Measurements from ENCODE around the gene B3GNT7. TPM values are rescaled to one million over a fixed set of nuclear protein-coding genes. Genes with fewer than 3 reads are reported as not detected.

B3GNT7 gene
- total RNA-seq, 1 experiment from 2014 or later = 11.0 TPM

DNA sequence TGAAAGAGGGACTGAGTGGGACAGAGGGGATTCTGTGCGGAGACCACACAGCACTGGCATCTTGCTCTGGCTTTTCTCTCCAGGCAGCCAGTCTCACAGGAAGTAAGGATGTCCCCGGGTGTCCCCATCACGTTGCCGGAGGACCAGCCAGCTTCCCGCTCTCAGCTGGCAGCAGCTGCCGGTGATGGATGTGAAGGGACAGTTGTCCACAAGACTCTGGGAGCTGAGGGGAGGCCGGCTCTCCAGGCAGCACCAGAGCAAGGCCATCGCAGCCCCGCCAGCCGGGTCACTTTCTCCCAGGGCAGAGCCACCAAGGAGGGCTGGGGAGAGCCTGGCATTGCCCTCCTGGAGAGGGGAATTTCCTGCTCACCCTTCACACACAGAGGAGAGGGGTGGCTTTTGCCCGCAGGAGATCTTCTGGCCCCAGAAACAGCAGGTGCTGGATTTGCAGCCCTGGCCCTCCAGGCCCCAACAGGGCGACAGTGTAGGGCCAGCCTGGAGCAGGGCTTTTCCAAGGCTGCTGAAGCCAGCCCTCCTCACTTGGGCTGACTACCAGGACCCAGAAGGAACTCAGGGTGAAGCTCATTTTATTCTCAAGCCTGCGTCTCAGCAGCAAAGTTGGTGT, 24.0 kb upstream of the B3GNT7 start:
- no peak overlapping the region for H3K4me2 ChIP-seq (ENCODE audit: low read length)
- CTCF ChIA-PET = no interaction called here
- intact Hi-C loops (cut with micrococcal nuclease) = no loop called here

DNA sequence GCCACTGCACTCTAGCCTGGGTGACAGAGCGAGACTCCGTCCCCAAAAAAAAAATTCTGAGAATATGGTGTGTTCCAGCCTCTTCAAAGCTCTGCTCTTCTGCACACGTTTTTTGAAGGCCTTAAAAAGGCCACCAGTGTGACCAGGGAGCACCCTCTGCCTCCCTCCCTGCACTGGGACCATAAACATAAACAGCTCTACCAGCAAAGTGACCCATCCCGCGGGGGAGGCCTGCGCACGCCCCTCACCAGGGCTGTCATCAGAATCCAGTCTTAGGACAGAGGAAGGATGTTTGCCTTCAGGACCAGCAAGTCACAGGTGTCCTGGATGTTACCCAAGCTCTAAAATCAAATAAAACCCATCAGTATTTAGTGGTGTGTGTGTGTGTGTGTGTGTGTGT, 23.2 kb upstream of the B3GNT7 start:
- Histone ChIP-seq H4K20me1 (ENCODE audit: low read length) (no peaks in the 10 kb centered on the region), H3K27ac (ENCODE audit: low read length) (no peak overlapping the region), H3K79me2 (ENCODE audit: low read length) (0 out of 2 replicates have a peak, but pooled peaks cover 3% of the 10 kb centered on the region), H3K9me2 (replicated peaks; ENCODE audit: low read length) (no peaks in the 10 kb centered on the region), H3K4me3 (ENCODE audit: low read length) (no peak overlapping the region), H3K4me2 (ENCODE audit: low read length) (no peak overlapping the region), H3F3A (ENCODE audit: low read length, unreplicated experiment) (no peaks in the 10 kb centered on the region), H3K9ac (ENCODE audit: low read length) (no peak overlapping the region), H2AFZ (ENCODE audit: low read length) (no peak overlapping the region), H3K36me3 (ENCODE audit: low read depth, low read length) (no peaks in the 10 kb centered on the region), H3K4me1 (ENCODE audit: insufficient read depth, low read length) (peaks cover 13% of the 10 kb centered on the region; the same call in 1 of the 2 replicates), H3K9me3 (ENCODE audit: low read length) (no peaks in the 10 kb centered on the region), H3K27me3 (ENCODE audit: low read length) (no peaks in the 10 kb centered on the region)
- no TSS peak for BruUV-seq (replicated peaks)
- ChIA-PET POLR2A (ENCODE audit: unreplicated experiment) (no interaction called here), CTCF (no interaction called here)
- TF ChIP-seq EZH2phosphoT487 (IDR thresholded peaks at IDR 0.05; ENCODE audit: borderline replicate concordance, low read length) (no peak), EZH2 (IDR thresholded peaks at IDR 0.05; ENCODE audit: low read length, unreplicated experiment) (no peak)
- TF ChIP-seq, protein P1, sequence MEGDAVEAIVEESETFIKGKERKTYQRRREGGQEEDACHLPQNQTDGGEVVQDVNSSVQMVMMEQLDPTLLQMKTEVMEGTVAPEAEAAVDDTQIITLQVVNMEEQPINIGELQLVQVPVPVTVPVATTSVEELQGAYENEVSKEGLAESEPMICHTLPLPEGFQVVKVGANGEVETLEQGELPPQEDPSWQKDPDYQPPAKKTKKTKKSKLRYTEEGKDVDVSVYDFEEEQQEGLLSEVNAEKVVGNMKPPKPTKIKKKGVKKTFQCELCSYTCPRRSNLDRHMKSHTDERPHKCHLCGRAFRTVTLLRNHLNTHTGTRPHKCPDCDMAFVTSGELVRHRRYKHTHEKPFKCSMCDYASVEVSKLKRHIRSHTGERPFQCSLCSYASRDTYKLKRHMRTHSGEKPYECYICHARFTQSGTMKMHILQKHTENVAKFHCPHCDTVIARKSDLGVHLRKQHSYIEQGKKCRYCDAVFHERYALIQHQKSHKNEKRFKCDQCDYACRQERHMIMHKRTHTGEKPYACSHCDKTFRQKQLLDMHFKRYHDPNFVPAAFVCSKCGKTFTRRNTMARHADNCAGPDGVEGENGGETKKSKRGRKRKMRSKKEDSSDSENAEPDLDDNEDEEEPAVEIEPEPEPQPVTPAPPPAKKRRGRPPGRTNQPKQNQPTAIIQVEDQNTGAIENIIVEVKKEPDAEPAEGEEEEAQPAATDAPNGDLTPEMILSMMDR (conservative IDR thresholded peaks at IDR 0.05; ENCODE audit: low read depth, low read length) = no peak
- intact Hi-C loops (cut with micrococcal nuclease) = no loop called here
- DNase-seq (no peak), ATAC-seq (no peak)

More for the DNA sequence above, 24.0 kb upstream of the B3GNT7 start:
- Histone ChIP-seq H3K36me3 (ENCODE audit: low read depth, low read length) (no peaks in the 10 kb centered on the region), H4K20me1 (ENCODE audit: low read length) (no peaks in the 10 kb centered on the region), H3K4me3 (ENCODE audit: low read length) (no peak overlapping the region), H3F3A (ENCODE audit: low read length, unreplicated experiment) (no peaks in the 10 kb centered on the region), H3K79me2 (ENCODE audit: low read length) (no peaks in the 10 kb centered on the region), H3K9ac (ENCODE audit: low read length) (no peak overlapping the region), H3K9me3 (ENCODE audit: low read length) (no peaks in the 10 kb centered on the region), H3K4me1 (ENCODE audit: insufficient read depth, low read length) (peaks cover 7% of the 10 kb centered on the region; the same call in 1 of the 2 replicates), H3K27me3 (ENCODE audit: low read length) (no peaks in the 10 kb centered on the region), H2AFZ (ENCODE audit: low read length) (no peak overlapping the region), H3K27ac (ENCODE audit: low read length) (no peak overlapping the region), H3K9me2 (replicated peaks; ENCODE audit: low read length) (no peaks in the 10 kb centered on the region)
- DNase-seq = no peak
- no peak for ATAC-seq
- POLR2A ChIA-PET (ENCODE audit: unreplicated experiment) = no interaction called here
- TF ChIP-seq, protein P1 (conservative IDR thresholded peaks at IDR 0.05; ENCODE audit: low read depth, low read length) = no peak
- TF ChIP-seq EZH2 (IDR thresholded peaks at IDR 0.05; ENCODE audit: low read length, unreplicated experiment) (no peak), EZH2phosphoT487 (IDR thresholded peaks at IDR 0.05; ENCODE audit: borderline replicate concordance, low read length) (no peak)
- no TSS peak for BruUV-seq (replicated peaks)

DNA sequence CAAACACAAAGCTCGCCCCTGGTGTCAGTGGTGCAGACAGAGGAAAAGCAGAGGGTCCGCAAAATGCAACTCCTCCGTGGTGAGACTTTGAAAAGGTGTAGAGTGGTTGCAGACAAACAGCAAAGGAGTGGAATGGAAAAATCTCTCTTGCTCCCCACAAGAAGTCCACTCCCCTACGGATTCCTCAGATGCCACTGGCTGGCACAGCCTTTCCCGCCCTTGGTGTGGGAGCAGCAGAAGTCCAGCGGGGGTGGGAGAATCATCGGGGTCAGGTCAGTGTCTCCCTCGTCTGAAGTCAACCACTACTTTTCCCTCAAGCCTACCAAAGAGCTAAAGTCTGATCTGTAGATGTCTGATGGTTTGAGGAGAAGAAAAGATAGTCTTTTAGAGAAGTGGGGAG, 22.3 kb upstream of the B3GNT7 start:
- no TSS peak for BruUV-seq (replicated peaks)
- Histone ChIP-seq H3K4me2 (ENCODE audit: low read length) (no peak overlapping the region), H3K9me3 (ENCODE audit: low read length) (no peaks in the 10 kb centered on the region), H3K79me2 (ENCODE audit: low read length) (0 out of 2 replicates have a peak, but pooled peaks cover 3% of the 10 kb centered on the region), H3K27ac (ENCODE audit: low read length) (no peak overlapping the region), H3K36me3 (ENCODE audit: low read depth, low read length) (no peaks in the 10 kb centered on the region), H2AFZ (ENCODE audit: low read length) (no peak overlapping the region), H3K4me3 (ENCODE audit: low read length) (no peak overlapping the region), H3K9me2 (replicated peaks; ENCODE audit: low read length) (no peaks in the 10 kb centered on the region), H3K4me1 (ENCODE audit: insufficient read depth, low read length) (peaks cover 22% of the 10 kb centered on the region), H3K27me3 (ENCODE audit: low read length) (no peaks in the 10 kb centered on the region), H4K20me1 (ENCODE audit: low read length) (no peaks in the 10 kb centered on the region), H3F3A (ENCODE audit: low read length, unreplicated experiment) (no peaks in the 10 kb centered on the region), H3K9ac (ENCODE audit: low read length) (no peak overlapping the region)
- DNase-seq = no peak
- TF ChIP-seq EZH2 (IDR thresholded peaks at IDR 0.05; ENCODE audit: low read length, unreplicated experiment) = no peak
- no peak for TF ChIP-seq EZH2phosphoT487 (IDR thresholded peaks at IDR 0.05; ENCODE audit: borderline replicate concordance, low read length)
- TF ChIP-seq, protein P1 (conservative IDR thresholded peaks at IDR 0.05; ENCODE audit: low read depth, low read length) = no peak
- ChIA-PET CTCF (no interaction called here), POLR2A (ENCODE audit: unreplicated experiment) (no interaction called here)
- intact Hi-C loops (cut with micrococcal nuclease) = no loop called here
- ATAC-seq = no peak
